ENCODE results near the gene PRKAR2B.

GRCh38 chr7:107026166-107026565 lies 18.3 kb upstream of the PRKAR2B start:
- no peak for TF ChIP-seq POLR2A (IDR thresholded peaks at IDR 0.05)
- no peak for TF ChIP-seq CTCF (IDR thresholded peaks at IDR 0.05 in 8 of 11, conservative IDR thresholded peaks at IDR 0.05 in 3 of 11)
- TF ChIP-seq POLR2AphosphoS5 (IDR thresholded peaks at IDR 0.05) = no peak

Measured in spleen (tissue), 7 donors.